ENCODE data around the gene EVL.

EVL gene

DNA sequence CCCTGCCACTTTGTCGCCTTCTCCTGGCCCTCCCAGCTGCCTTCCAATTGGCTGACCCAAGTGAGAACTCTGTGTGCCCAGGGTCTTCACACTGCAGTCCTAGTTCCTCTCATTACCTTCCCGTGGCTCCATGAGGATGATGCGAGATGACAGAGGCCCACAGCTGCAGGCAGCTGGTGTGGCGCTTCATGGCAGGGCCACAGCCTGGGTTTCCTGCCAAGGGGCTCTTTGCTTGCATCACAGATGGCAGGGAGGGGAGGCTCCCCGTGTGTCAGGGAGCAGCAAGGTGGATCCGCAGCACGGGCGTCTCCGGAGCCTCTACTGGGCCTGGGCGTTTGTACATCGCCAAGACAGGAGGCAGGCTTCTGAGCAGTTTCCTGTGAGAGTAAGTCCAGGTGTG lies 65.3 kb downstream of the EVL start:
- no peak for DNase-seq (ENCODE audit: low spot score)

- DNase-seq (ENCODE audit: low spot score) = no peak
These were observed 66.0 kb downstream of the EVL start for GRCh38 chr14:100131181-100131580.

DNA sequence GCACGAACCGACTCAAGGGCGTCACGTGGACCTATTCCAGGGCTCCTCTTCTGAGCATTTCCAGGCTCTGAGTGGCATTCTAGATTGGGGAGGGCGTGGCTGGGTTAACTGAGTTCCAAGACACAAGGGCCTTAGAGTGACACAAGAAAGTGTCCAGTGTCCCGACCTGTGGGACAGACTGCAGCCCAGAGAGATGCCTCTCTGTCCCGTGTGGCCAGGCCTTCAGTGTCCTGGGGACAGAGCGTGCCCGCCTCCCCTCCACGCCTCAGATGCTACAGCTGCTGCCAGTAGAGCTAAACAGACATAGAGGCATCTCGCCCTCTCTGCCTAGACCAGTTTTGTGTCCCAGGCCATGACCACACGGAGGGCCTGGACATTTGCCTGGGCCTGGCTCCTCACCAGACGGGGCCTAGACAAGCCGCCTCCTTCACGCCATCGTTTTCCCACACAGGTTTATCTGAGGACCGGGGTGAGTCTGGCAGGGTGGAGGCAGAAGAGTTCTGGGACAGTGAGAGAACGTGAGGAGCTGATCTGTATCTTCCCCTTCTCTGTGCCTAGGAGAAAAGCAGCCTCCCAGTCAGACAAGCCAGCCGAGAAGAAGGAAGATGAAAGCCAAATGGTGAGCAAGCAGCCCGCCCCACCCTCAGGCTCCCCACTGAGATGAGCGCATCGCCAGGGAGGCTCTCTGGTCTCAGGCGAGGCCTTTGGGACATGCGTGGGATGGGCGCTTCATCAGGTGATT lies 67.1 kb downstream of the EVL start:
- no peak for DNase-seq (ENCODE audit: low spot score)

- no peak for DNase-seq (ENCODE audit: low spot score)
These were observed 67.8 kb downstream of the EVL start for GRCh38 chr14:100132903-100133510.

GRCh38 chr14:100134586-100134985 lies 69.4 kb downstream of the EVL start:
- no peak for DNase-seq (ENCODE audit: low spot score)

DNA sequence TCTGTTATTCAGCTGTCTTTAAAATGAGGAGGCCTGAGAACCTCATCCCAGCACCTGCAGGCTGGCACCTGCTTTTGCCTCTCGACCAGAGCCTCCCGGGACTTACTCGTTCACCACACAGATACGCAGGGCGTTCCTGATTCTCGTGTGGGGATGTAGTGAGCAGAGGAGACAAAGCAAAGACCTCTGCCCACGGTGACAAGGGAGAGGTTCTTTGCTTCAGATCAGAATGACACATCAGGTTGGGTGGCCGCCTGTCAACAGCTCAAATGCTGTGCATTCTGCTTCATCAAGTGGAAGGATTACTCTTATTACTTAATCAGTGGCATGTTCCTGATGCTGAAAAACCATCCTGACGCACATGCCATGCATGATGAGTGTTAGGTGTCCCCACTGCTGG lies 69.9 kb downstream of the EVL start:
- DNase-seq (ENCODE audit: low spot score) = no peak

DNA sequence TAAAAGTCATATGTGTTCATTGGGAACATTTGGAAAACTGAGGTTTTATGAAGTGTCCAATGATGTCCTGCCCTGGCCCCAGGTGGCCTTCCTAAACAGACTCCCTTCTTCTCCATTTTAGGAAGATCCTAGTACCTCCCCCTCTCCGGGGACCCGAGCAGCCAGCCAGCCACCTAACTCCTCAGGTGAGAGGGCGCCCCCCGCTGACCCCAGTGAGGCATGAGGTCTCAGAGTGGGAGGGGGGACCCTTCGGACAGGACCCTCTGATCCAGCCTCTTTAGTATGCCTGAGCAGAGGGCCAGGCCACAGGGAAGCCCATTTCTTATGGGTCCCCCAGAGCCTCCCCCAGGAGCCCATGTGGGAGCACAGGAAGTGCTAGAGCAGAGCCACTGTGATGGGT lies 70.6 kb downstream of the EVL start:
- DNase-seq (ENCODE audit: low spot score) = no peak

- DNase-seq (ENCODE audit: low spot score) = no peak
These were observed 72.0 kb downstream of the EVL start for GRCh38 chr14:100137173-100137572.

GRCh38 chr14:100138082-100138787 lies 73.0 kb downstream of the EVL start:
- DNase-seq (ENCODE audit: low spot score) = no peak

- DNase-seq (ENCODE audit: low spot score) = no peak
These were observed 73.7 kb downstream of the EVL start for GRCh38 chr14:100138955-100139354.

DNA sequence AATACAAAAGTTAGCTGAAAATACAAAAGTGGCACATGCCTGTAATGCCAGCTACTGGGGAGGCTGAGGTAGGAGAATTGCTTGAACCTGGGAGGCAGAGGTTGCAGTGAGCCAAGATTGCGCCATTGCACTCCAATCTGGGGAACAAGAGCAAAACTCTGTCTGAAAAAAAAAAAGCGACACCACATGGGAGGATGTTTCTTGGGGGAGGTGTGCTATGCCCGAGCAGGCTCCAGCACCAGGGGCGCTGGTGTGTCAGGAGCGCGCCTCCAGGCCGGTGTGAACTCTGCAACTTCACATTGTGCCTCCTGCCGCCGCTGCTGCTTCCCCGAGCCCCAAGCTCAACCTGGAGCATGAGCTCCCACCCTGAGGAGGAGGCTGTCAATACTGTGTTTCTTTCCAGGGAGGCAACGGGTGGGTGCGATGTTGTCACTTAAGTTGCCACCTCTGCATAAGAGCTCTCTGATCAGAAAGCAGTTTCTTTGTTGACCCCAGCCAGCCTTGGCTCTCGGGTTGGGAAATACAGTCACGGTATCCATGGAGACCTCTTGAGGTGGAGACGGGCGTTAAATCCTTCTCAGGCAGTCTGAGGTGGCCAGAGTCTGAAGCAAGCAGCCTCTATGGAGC lies 75.3 kb downstream of the EVL start:
- no peak for DNase-seq (ENCODE audit: low spot score)

DNA sequence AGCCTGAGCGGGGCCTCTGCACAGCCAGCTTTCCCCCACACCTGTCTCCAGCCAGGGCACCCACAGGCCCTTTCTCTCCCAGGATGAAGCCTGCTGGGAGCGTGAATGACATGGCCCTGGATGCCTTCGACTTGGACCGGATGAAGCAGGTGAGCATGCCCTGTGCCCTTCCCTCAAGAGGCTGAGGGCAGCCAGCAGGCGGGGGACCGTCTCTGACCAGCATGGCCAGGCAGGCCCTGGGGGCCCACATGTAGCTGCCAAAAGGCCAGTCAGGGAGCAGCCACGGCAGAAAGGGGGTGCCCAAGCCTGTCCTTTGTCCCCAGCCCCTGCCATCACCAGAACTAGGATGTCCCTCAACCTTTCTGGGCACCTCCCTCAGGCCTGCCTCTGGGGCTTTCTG lies 75.9 kb downstream of the EVL start:
- DNase-seq (ENCODE audit: low spot score) = no peak

GRCh38 chr14:100142073-100143040 lies 77.1 kb downstream of the EVL start:
- DNase-seq (ENCODE audit: low spot score) = no peak

DNA sequence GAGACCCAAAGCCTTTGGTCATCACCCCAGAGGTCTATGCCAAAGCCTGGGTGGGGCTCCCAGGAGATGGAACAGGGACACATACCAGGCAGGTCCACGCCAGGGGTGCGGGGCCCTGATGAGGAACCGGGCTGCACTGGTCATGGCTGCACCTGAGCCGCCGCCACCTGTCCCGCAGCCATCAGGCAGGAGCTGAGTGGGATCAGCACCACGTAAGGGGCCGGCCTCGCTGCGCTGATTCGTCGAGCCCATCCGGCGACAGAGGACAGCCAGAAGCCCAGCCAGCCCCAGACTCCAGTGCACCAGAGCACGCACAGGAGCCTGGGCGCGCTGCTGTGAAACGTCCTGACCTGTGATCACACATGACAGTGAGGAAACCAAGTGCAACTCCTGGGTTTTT lies 78.3 kb downstream of the EVL start:
- no peak for DNase-seq (ENCODE audit: low spot score)

DNA sequence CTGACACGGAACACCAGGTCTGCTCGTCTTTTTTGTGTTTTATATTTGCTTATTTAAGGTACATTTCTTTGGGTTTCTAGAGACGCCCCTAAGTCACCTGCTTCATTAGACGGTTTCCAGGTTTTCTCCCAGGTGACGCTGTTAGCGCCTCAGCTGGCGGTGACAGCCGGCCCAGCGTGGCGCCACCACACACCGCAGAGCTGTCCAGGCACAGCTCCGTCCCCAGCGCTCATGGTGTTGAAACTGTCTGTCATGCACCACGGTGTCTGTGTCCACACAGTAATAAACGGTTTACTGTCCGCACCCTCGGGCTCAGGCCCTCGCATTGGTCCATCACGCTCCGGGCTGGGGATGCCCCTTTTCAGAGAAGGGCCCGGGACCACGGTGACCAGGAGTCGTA lies 78.7 kb downstream of the EVL start:
- DNase-seq (ENCODE audit: low spot score) = no peak

DNA sequence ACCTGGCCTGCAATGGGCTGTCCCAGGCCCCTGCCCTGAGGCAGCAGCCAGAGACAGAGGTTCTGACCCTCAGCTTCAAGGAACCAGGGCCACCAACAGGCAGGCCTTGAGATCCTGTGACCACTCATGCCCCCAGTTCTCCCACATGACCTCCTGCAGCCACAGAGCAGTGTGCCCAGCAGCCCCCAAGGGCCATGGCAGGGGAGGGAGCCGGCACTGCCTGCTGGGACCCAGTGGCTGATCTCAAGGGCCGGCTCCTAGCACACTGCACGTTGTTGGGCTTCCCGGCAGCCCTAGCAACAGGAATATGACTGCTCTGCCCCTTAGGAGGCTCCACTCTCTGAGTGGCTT lies 79.4 kb downstream of the EVL start:
- DNase-seq (ENCODE audit: low spot score) = no peak

- peak; percentile 71 for DNase-seq (ENCODE audit: low spot score)
These were observed 79.9 kb downstream of the EVL start for GRCh38 chr14:100144996-100145646.

DNA sequence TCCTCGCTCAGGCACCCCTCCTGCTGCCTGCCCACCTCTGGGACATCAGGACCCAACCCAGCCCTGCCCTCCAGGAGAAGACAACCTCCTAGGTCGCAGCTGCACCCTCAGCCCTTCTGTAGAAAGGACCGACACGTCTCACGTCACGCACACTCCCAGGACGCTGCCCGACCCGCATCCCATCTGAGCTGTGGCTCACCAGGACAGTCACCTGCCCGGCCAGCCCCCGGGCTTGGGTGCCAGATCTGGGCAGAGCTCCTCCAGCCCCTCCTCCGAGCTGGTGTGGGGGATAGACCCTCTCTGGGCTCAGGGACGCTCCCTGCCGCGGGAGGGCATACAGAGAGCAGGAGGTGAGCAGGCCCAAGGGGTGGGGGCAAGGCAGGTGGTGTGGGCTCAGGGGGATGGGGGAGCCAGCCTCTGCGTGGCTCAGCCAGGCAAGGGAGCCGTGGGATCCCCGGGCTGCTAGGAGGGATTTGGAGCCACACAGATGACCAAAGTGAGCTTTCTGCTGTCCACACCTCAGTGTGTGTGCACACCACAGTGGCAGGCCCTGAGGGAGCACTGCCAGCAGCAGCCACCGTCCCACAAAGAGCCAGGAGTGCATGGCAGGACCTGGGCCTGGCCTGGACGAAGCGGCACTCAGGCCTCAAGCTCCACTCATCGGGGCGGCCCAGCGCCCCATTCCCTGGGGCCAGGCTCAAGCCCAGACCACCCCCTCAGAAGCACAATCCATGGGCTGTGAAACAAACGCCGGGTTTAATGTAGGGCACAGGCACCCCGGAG lies 80.7 kb downstream of the EVL start:
- DNase-seq (ENCODE audit: low spot score) = no peak

GRCh38 chr14:100146531-100147091 lies 81.4 kb downstream of the EVL start:
- DNase-seq (ENCODE audit: low spot score) = no peak

DNA sequence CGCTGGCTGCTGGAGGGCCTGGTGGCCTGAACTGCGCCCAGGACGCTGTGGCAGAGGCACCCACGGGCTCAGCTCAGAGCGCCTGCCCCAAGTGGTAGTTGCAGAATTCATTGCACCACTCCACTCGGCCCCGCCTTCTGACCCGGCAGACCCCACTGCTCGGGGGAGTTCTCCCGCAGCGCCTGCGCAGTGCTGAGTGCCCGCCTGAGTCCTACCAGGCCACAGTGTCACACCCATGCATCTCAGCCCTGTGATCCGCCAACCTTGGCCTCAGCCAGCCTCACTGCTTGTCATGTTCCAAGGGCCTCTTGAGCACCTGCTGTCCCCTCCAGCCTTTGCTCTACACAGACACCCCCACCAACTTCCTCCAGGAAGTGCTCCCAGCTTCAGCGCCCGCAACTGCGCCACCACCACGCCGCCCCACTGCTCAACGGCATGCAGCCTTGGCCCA lies 82.0 kb downstream of the EVL start:
- no peak for DNase-seq (ENCODE audit: low spot score)
